Measurements from ENCODE around the gene GALNT17.

Gene GALNT17

GRCh38 chr7:71723859-71724258, 591.9 kb downstream of the GALNT17 start:
- no peak for TF ChIP-seq CTCF (IDR thresholded peaks at IDR 0.05; ENCODE audit: borderline replicate concordance, extremely low read depth, low read length, poor library complexity, severe bottlenecking)
- TF ChIP-seq EZH2 (IDR thresholded peaks at IDR 0.05; ENCODE audit: borderline replicate concordance, low read depth, low read length, severe bottlenecking): no peak
- H3K4me2 ChIP-seq (ENCODE audit: insufficient read depth, low read length): no peak overlapping the region
- H4K20me1 ChIP-seq (ENCODE audit: insufficient read depth, low read length): no peaks in the 10 kb centered on the region
- no peaks in the 10 kb centered on the region for H3K27me3 ChIP-seq (ENCODE audit: insufficient read depth, low read length, poor library complexity)
- H3K27ac ChIP-seq (ENCODE audit: low read length): no peak overlapping the region
- no peak overlapping the region for H3K4me3 ChIP-seq (ENCODE audit: low read depth in 1 of 2, low read length in 2 of 2)
- H3K9ac ChIP-seq (ENCODE audit: low read depth, low read length): no peak overlapping the region
- no peak for ATAC-seq (ENCODE audit: insufficient read depth, low read depth)
- H2AFZ ChIP-seq (ENCODE audit: low read depth, low read length): no peak overlapping the region
- no peak for DNase-seq
- H3K79me2 ChIP-seq (ENCODE audit: insufficient read depth, low read length): no peaks in the 10 kb centered on the region
- peaks cover 3% of the 10 kb centered on the region for H3K9me3 ChIP-seq (ENCODE audit: insufficient read depth, low read length, severe bottlenecking)
- H3K4me1 ChIP-seq (ENCODE audit: insufficient read depth, low read length): no peaks in the 10 kb centered on the region
- H3K36me3 ChIP-seq (ENCODE audit: insufficient read depth, low read length): no peaks in the 10 kb centered on the region

DNA sequence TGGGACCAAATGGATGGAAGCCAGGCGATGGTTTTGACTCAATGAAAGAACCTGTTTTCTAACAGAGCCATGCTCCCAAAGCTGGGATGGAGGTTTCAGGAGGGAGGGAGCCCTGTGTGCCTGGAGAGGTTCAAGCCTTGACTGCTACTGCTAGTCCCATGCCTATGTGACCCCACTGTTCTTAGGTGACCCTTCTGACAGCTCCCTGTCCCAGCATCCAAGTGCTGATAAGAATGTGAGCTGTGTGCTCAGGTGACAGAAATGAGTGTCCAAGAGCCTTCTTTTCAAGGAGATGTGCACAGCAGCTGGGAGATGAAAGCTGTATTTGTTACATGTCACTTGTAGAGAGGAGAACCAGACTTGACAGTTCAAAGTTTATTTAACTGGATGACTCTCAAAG, 595.4 kb downstream of the GALNT17 start:
- no peak for TF ChIP-seq EZH2 (IDR thresholded peaks at IDR 0.05; ENCODE audit: borderline replicate concordance, low read depth, low read length, severe bottlenecking)
- no peak for TF ChIP-seq CTCF (IDR thresholded peaks at IDR 0.05; ENCODE audit: borderline replicate concordance, extremely low read depth, low read length, poor library complexity, severe bottlenecking)
- H3K9ac ChIP-seq (ENCODE audit: low read depth, low read length): no peak overlapping the region
- H3K27ac ChIP-seq (ENCODE audit: low read length): no peak overlapping the region
- no peak overlapping the region for H2AFZ ChIP-seq (ENCODE audit: low read depth, low read length)
- no peak for ATAC-seq (ENCODE audit: insufficient read depth, low read depth)
- H3K4me2 ChIP-seq (ENCODE audit: insufficient read depth, low read length): no peak overlapping the region
- no peak overlapping the region for H3K4me3 ChIP-seq (ENCODE audit: low read depth in 1 of 2, low read length in 2 of 2)
- H3K27me3 ChIP-seq (ENCODE audit: insufficient read depth, low read length, poor library complexity): no peaks in the 10 kb centered on the region
- H3K36me3 ChIP-seq (ENCODE audit: insufficient read depth, low read length): no peaks in the 10 kb centered on the region
- H3K9me3 ChIP-seq (ENCODE audit: insufficient read depth, low read length, severe bottlenecking): no peaks in the 10 kb centered on the region
- no peaks in the 10 kb centered on the region for H3K4me1 ChIP-seq (ENCODE audit: insufficient read depth, low read length)
- no peak for DNase-seq
- H4K20me1 ChIP-seq (ENCODE audit: insufficient read depth, low read length): no peaks in the 10 kb centered on the region
- no peaks in the 10 kb centered on the region for H3K79me2 ChIP-seq (ENCODE audit: insufficient read depth, low read length)

DNA sequence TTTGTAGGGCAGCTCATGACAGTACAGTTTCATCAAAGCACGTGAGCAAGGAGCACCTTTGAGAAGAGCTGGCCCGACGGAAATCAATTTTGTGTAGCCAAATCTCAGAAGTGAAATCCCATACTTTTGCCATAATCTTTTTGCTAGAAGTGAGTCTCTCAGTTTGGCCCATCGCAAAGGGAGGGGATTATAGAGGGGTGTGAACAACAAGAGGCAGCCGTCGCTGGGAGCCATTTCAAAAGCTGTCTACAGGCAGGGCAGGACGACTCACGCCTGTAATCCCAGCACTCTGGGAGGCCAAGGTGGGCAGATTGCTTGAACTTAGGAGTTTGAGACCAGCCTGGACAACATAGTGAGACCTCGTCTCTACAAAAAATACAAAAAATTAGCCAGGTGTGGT, 599.8 kb downstream of the GALNT17 start:
- no peak overlapping the region for H3K4me3 ChIP-seq (ENCODE audit: low read depth in 1 of 2, low read length in 2 of 2)
- no peaks in the 10 kb centered on the region for H3K9me3 ChIP-seq (ENCODE audit: insufficient read depth, low read length, severe bottlenecking)
- H3K4me1 ChIP-seq (ENCODE audit: insufficient read depth, low read length): peaks cover 8% of the 10 kb centered on the region
- TF ChIP-seq EZH2 (IDR thresholded peaks at IDR 0.05; ENCODE audit: borderline replicate concordance, low read depth, low read length, severe bottlenecking) (no peak), CTCF (IDR thresholded peaks at IDR 0.05; ENCODE audit: borderline replicate concordance, extremely low read depth, low read length, poor library complexity, severe bottlenecking) (no peak)
- DNase-seq (no peak), ATAC-seq (ENCODE audit: insufficient read depth, low read depth) (no peak)
- H4K20me1 ChIP-seq (ENCODE audit: insufficient read depth, low read length): no peaks in the 10 kb centered on the region
- no peak overlapping the region for H3K9ac ChIP-seq (ENCODE audit: low read depth, low read length)
- H3K36me3 ChIP-seq (ENCODE audit: insufficient read depth, low read length): no peaks in the 10 kb centered on the region
- H3K4me2 ChIP-seq (ENCODE audit: insufficient read depth, low read length): no peak overlapping the region
- H2AFZ ChIP-seq (ENCODE audit: low read depth, low read length): no peak overlapping the region
- no peak overlapping the region for H3K27ac ChIP-seq (ENCODE audit: low read length)
- no peaks in the 10 kb centered on the region for H3K79me2 ChIP-seq (ENCODE audit: insufficient read depth, low read length)
- no peaks in the 10 kb centered on the region for H3K27me3 ChIP-seq (ENCODE audit: insufficient read depth, low read length, poor library complexity)

Data from DND-41 (cell line).